Testis (tissue), 3 donors: Measurements from ENCODE around the gene PITX1. TPM values are rescaled to one million over a fixed set of nuclear protein-coding genes. Genes with fewer than 3 reads are reported as not detected.
"Not testable (repeated sequence)": the region's sequence is repeated elsewhere in the genome, so short reads cannot be mapped to it uniquely, and the experiment has no call there.

Source experiments
- DNase-seq: peaks from one replicate; pipeline ENCODE4 v3.0.0-alpha.2; 2019
- H3K27ac ChIP-seq, 2 donors: fragments of 200-600 bp; sonication (generic); one replicate each; pipeline ENCODE4 v1.5.1; 2019
- H3K27me3 ChIP-seq: fragments of 200-600 bp; sonication (generic); one replicate; pipeline ENCODE4 v1.5.1; 2019
- H3K36me3 ChIP-seq: fragments of 200-600 bp; sonication (generic); one replicate; pipeline ENCODE4 v1.5.1; 2017; ENCODE audit warnings: low read depth; ENCODE audit errors: missing control alignments
- H3K4me1 ChIP-seq: fragments of 200-600 bp; sonication (generic); one replicate; pipeline ENCODE4 v1.5.1; 2019
- H3K4me3 ChIP-seq, 2 donors: fragments of 200-600 bp; sonication (generic); one replicate each; pipeline ENCODE4 v1.5.1; 2017 to 2019
- H3K9me3 ChIP-seq: fragments of 200-600 bp; sonication (generic); one replicate; pipeline ENCODE4 v1.5.1; 2017
- CTCF ChIP-seq, 3 experiments: fragments of 450-650 bp in 2 of 3; fragments of 200-600 bp in 1 of 3; sonication (generic) in 1 of 3; IDR thresholded peaks; one replicate each; pipeline ENCODE4 v1.5.1; 2016 to 2019; ENCODE audit warnings: antibody characterized with exemption in 3 of 3, mild to moderate bottlenecking in 2 of 3, moderate library complexity in 1 of 3
- POLR2A ChIP-seq: fragments of 450-650 bp; IDR thresholded peaks from one replicate; pipeline ENCODE4 v1.6.1; 2017; ENCODE audit warnings: antibody characterized with exemption, mild to moderate bottlenecking, moderate library complexity
- WGBS, 2 donors: methylation state at CpG; one replicate each; pipeline ENCODE4 v1.1.5; 2018; 5-methylcytosine and 5-hydroxymethylcytosine counted together
- intact Hi-C: fragments of 100-400 bp; cut with DNase I; formaldehyde crosslinking; loops from one replicate; pipeline ENCODE4 v1.15.1; 2023; ENCODE audit warnings: low total_unique reads
- polyA plus RNA-seq: library from polyadenylated mRNA; stranded (reverse); fragments of 350-450 nt; fragmentation: Illumina TruSeq; extraction: RNeasy Lipid Tissue Mini Kit (QIAGEN cat#74804); gene quantifications from one replicate; pipeline ENCODE4 v1.2.3, GENCODE V29; 2014; ENCODE audit warnings: low read depth, low replicate concordance; ENCODE audit not compliant: insufficient read depth
- total RNA-seq, 2 donors: library from RNA; depleted of rRNA; stranded (reverse); fragments of >200 nt; gene quantifications; one replicate each; pipeline ENCODE4 v1.2.3, GENCODE V29; 2016

PITX1 gene
- total and polyA plus RNA-seq, 3 donors from 2014 or later = 3.0 to 4.1 (median 3.6) TPM

- H3K4me1 ChIP-seq = no peaks in the 10 kb centered on the region
- TF ChIP-seq CTCF (IDR thresholded peaks at IDR 0.05) (no peak), POLR2A (no peak)
- WGBS, 2 donors = 92 to 96% methylated on average over 9 of the region's 9 CpGs
- H3K4me3 ChIP-seq = no peak overlapping the region
- no peak overlapping the region for H3K27ac ChIP-seq
- no peaks in the 10 kb centered on the region for H3K27me3 ChIP-seq
- DNase-seq = no peak
- H3K36me3 ChIP-seq = no peaks in the 10 kb centered on the region
- H3K9me3 ChIP-seq = no peaks in the 10 kb centered on the region
- intact Hi-C loops = no loop called here
Measured at GRCh38 chr5:135007305-135007704, 26.7 kb downstream of the PITX1 start.

GRCh38 chr5:135005076-135005475 is 29.0 kb downstream of the PITX1 start:
- intact Hi-C loops = no loop called here
- TF ChIP-seq CTCF (IDR thresholded peaks at IDR 0.05) (no peak), POLR2A (no peak)
- H3K4me3 ChIP-seq = no peak overlapping the region
- no peaks in the 10 kb centered on the region for H3K36me3 ChIP-seq
- WGBS, 2 donors = 67 to 80% methylated on average over 1 to 3 of the region's 3 CpGs
- H3K27ac ChIP-seq = no peak overlapping the region
- H3K4me1 ChIP-seq = no peaks in the 10 kb centered on the region
- H3K27me3 ChIP-seq = no peaks in the 10 kb centered on the region
- no peak for DNase-seq
- no peaks in the 10 kb centered on the region for H3K9me3 ChIP-seq

- Histone ChIP-seq H3K27ac (no peak overlapping the region), H3K4me1 (no peaks in the 10 kb centered on the region), H3K36me3 (no peaks in the 10 kb centered on the region), H3K27me3 (no peaks in the 10 kb centered on the region), H3K4me3 (no peak overlapping the region), H3K9me3 (no peaks in the 10 kb centered on the region)
- intact Hi-C loops = no loop called here
- TF ChIP-seq CTCF (IDR thresholded peaks at IDR 0.05) (no peak), POLR2A (no peak)
- 96% methylated on average over 3 of the region's 3 CpGs for WGBS, 2 donors
- DNase-seq = no peak
Measured at GRCh38 chr5:135004376-135004775, 29.7 kb downstream of the PITX1 start.

GRCh38 chr5:134998068-134998467 is 36.0 kb downstream of the PITX1 start:
- H3K9me3 ChIP-seq, H3K27me3 ChIP-seq, H3K36me3 ChIP-seq, H3K27ac ChIP-seq, H3K4me3 ChIP-seq, H3K4me1 ChIP-seq, intact Hi-C loops, DNase-seq: not testable (repeated sequence)
- 88 to 94% methylated on average over 5 of the region's 5 CpGs for WGBS, 2 donors

- Histone ChIP-seq H3K27ac (no peak overlapping the region), H3K4me1 (no peaks in the 10 kb centered on the region), H3K4me3 (no peak overlapping the region), H3K36me3 (no peaks in the 10 kb centered on the region), H3K27me3 (no peaks in the 10 kb centered on the region), H3K9me3 (no peaks in the 10 kb centered on the region)
- DNase-seq = no peak
- no peak for TF ChIP-seq CTCF (IDR thresholded peaks at IDR 0.05)
- no peak for TF ChIP-seq POLR2A
- WGBS, 2 donors = 84 to 87% methylated on average over 10 to 11 of the region's 11 CpGs
- intact Hi-C loops = no loop called here
Measured at GRCh38 chr5:134997015-134997414, 37.0 kb downstream of the PITX1 start.
